HTR-8/SVneo (cell line): ENCODE measurements around the gene COP1.

Source experiments
- DNase-seq: peaks from one replicate; pipeline ENCODE4 v3.0.0; 2011; ENCODE audit warnings: low spot score, mixed read lengths; ENCODE audit not compliant: insufficient read length
- FAIRE-seq: peaks from 2 replicates; lab custom pipeline; 2011; peaks lifted over from hg19 to GRCh38; lab: Jason Lieb, UNC

The COP1 gene

DNA sequence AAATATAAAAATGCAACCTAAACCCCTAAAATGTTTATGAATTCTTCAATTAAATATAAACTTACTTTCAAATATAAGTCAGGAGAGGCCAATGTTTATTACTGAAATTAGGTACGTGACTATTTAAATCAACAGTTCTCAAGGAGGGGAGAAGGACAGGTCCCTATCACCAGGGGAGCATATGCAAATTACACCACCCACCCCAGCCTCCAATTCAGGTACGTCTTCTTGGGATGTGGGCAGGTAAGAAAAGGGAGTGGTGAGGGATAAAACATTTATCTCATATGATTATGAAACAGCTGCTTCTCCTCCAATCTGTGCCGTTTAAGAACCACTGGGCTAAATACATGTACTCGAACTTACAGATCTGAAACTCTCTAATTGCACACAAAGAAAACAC is 3.4 kb downstream of the COP1 start:
- no peak for FAIRE-seq
- DNase-seq = no peak

DNA sequence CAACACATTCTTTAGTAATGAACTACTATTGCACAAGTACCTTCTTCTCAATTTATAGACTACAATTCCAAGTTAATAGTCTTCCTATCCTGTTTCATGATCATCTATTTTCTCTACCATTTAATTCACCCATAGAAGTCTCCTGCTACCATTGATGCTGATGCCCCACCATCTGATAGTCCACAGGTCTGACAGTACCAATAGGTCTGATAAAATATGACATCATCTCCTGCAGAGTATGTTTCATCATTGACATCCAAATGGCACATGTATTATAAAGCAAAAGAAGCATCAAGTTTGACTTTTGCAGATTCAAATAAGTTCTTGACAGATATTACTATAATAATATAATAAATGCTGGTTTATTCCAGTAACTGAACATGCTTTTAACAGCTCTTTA is 5.5 kb downstream of the COP1 start:
- no peak for DNase-seq
- FAIRE-seq = no peak

GRCh38 chr1:176199707-176200106 is 7.4 kb downstream of the COP1 start:
- FAIRE-seq (no peak), DNase-seq (no peak)

DNA sequence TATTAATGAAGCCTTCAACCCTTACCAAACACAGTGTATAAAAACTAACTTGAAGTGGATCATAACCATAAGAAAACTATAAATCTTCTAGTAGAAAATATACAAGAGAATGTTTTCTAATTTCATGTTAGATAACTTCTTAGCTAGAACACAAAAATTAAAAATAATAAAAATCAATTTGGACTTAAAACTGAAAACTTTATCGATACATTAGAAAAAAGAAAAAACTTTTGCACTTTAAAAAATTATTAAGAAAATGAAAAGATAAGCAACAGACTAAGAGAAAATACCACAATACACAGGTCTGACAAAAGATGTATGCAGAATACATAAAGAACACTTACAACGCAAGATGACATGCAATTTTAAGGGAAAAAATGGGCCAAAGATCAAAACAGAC is 8.7 kb downstream of the COP1 start:
- DNase-seq (no peak), FAIRE-seq (no peak)

DNA sequence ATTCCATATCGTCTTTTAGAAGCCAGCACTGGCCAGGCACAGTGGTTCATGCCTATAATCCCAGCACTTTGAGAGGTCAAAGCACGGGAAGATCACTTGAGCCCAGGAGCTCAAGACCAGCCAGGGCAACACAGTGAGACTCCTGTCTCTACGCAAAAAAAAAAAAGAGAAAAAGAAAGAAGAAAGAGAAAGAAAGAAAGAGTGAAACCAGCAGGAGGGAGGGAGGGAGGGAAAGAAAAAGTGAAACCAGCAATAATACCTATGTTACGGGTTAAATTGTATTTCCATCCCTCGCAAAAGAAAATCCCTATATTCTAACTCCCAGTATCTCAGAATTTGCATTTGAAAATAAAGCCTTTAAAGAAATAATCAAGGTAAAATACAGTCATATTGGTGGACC is 10.4 kb downstream of the COP1 start:
- FAIRE-seq (no peak), DNase-seq (no peak)

GRCh38 chr1:176195547-176195946 is 11.5 kb downstream of the COP1 start:
- no peak for FAIRE-seq
- no peak for DNase-seq

DNA sequence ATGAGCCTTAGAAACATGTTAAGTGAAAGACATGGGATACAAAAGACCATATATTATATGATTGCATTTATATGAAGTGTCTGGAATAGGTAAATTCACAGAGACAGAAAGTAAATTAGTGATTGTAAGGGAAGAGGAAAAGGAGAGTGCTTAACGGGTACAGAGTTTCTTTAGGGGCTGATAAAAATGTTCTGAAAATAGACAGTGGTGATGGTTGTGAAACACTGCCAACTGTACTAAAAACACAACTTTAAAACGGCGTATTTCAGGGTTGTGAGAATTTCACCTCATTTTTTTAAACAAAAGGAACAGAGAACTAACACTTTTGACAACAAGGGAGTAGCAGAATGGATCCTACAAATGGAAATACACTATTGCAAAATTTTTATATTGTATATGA is 13.4 kb downstream of the COP1 start:
- FAIRE-seq = no peak
- no peak for DNase-seq

DNA sequence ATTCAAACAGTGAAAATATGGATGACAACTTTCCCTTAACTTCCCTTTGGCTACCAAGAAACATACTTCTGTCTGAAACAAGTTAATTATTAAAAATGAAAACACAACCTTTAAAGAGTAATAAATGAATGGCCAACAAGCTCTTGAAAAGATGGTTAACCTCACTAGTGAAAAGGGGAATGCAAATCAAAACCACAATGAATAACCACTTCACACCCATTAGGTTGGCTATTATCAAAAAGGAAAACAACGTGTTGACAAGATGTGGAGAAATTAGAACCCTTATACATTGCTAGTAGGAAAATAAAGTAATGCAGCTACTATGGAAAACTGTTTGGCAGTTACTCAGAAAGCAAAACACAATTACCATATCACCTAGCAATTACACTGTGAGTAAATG is 14.1 kb downstream of the COP1 start:
- DNase-seq (no peak), FAIRE-seq (no peak)

GRCh38 chr1:176188604-176189003 is 18.5 kb downstream of the COP1 start:
- FAIRE-seq (no peak), DNase-seq (no peak)

DNA sequence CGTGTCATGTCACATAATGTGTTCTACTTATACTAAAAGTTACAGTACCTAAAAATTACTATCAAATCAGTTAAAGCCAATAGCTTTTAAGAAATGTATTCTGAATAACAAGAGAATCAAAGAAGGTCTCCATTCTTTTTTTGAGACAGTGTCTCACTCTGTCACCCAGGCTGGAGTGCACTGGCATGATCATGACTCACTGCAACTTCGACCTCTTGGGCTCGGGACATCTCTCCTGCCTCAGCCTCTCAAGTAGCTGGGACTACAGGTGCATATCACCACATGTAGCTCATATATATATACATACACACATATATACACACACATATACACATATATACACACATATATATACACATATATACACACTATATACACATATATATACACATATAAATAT is 20.1 kb downstream of the COP1 start:
- no peak for DNase-seq
- no peak for FAIRE-seq

- FAIRE-seq (no peak), DNase-seq (no peak)
These were observed 23.5 kb downstream of the COP1 start for GRCh38 chr1:176183618-176184017.

- no peak for DNase-seq
- no peak for FAIRE-seq
These were observed 28.8 kb downstream of the COP1 start for GRCh38 chr1:176178316-176178715.

DNA sequence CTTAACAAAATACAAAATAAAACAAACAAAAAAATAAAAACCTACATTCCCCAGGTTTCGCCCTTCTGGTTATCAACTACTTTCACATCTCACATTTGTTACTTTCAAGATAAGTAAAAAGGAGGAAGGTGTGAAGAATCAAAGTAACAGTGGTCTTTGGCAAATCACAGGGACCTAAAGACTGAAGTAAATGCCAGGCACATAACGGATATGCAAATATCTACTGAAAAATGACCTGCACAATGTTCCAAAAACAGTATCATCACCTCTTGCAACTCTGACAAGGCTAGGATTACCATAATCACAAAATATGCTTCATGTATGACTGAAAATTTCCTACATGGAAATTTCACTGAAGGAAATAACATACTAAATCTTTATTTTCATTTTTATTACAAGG is 29.3 kb downstream of the COP1 start:
- no peak for FAIRE-seq

DNA sequence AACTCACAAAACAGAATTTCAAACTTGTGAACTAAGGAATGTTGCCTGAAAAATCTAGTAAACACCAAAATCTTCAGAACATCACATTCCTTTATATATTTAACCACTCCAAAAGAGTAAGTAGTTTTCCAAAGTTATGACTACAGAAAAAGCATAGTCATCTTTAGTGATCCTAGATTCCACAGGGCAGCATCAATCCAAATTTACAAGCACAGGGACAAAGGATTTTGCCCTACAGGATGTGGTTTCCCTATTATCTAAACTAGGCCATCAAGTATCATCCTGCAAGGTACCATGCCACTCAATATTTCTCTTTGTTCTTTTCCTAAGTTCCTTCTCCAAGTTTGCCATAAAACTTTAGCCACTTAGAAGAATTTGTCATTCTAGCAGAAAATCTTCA is 33.0 kb downstream of the COP1 start:
- DNase-seq (no peak), FAIRE-seq (no peak)

More for the DNA sequence above, 29.3 kb downstream of the COP1 start:
- DNase-seq = no peak

GRCh38 chr1:176172215-176172614 is 34.9 kb downstream of the COP1 start:
- no peak for FAIRE-seq
- no peak for DNase-seq

DNA sequence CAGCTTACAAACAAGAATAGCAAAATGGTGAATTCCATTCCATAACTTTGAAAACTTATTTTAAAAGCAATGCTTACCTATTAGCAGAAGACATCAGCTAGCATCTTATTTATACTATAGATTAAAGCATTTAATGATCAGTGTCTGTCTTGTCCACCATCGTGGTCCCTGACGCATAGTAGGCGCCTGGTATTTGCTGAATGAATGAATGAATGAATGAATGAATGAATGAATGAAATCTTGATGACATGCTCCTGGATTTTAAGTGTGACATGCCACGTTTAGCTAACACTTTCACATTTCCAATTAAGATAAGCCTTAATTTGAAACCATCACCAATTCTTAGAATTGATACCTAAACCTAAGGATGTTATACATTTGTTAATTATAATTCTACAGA is 39.9 kb downstream of the COP1 start:
- FAIRE-seq (no peak), DNase-seq (no peak)

DNA sequence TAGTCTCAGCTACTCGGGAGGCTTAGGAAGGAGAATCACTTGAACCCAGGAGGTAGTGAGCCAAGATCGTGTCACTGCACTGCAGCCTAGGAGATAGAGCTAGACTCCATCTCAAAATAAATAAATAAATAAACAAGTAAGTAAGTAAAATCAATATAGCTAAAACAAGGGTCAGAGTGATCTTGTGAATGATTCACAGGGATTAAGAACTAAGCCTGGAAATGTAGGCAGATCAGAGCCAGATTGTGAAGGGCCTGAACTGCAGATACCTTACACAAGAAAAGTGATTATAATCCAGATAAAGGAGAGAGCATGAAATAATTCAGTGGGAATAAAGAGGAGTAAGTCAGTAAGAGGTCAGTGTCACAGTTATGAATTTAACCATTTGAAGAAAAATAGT is 41.5 kb downstream of the COP1 start:
- no peak for FAIRE-seq

DNA sequence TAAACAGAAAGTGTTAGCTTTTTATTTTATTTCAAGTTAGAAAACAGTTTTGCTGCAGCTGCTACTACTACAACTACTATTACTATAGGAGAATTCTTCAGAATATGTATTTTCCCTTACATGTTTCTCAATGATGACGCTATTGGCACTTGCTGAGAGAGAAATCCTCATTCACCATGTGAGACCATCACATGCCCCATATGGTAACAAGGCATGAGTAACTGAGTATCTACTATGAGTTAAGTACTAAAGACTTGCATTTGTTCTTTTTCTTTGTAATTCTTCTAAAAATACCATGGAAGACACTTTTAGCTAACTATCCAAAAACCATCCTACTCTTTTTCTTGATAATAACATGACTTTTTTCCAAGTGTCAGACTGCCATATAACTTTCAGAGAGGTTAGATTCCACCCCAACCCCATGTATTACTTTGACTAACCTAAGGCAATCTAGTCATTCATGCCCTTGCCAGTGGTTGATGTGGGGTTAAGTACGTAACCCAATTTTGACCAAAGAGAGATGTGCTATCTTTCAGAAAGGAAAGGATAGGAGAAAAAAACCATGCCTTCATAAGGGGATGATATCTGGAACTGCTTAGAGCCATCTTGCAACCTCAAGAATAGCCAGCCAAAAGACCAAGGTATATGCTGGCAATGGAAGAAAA is 42.9 kb downstream of the COP1 start:
- no peak for FAIRE-seq

More for the DNA sequence above, 41.5 kb downstream of the COP1 start:
- no peak for DNase-seq

GRCh38 chr1:176159993-176160392 is 47.1 kb downstream of the COP1 start:
- FAIRE-seq = no peak
- DNase-seq = no peak

More for the DNA sequence above, 42.9 kb downstream of the COP1 start:
- no peak for DNase-seq

GRCh38 chr1:176157995-176158394 is 49.1 kb downstream of the COP1 start:
- FAIRE-seq (no peak), DNase-seq (no peak)

DNA sequence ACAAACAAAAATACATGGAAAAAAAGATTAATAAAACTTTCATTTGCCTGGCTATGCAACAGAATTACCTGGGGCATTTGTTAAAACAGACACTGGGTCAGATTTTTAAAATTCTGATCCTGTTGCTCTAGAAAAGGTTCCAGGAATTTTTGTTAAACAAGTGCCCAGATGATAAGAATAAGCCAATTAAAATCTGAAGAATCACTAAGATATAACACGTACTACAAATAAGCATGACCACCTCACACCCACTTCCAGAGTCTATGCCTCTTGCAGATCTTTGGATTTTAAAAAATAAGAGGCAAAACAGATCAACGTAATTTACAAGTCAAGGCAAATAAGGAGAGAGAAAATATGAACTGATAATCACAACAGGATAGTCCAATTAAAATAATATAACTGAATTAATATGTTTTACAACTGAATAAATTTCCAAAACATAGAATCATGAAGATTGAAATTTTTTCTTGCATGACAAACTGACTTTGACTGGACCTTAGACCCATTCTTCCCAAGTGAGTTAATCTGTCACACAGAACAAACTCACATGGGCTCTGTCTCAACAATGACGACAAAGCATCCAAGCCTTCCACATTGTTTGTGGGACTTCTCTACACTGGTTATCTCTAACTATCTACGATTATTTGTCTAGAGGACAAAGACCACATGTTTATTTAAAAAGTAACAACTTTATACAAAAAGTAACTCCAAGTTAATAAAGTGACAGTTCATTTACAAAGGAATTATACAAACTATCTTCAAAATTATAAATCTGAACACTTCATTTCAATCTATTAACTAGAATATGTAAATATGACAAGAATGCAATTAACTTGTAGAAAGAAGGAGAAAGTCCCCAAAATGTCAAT is 56.9 kb downstream of the COP1 start:
- no peak for DNase-seq
- no peak for FAIRE-seq

GRCh38 chr1:176144526-176144925 is 62.6 kb downstream of the COP1 start:
- no peak for DNase-seq
- FAIRE-seq = no peak
